HCT116 (cell line): Measurements from ENCODE around the gene CEMP1. TPM values are rescaled to one million over a fixed set of nuclear protein-coding genes. Genes with fewer than 3 reads are reported as not detected.

Experiments
- ATAC-seq: fragments of 200-7000 bp; cut with Tn5 transposase; 2 replicates; pipeline ENCODE4 v1.9.1; 2020; ENCODE audit warnings: mild to moderate bottlenecking, moderate library complexity
- BruUV-seq: library from RNA; stranded (reverse); fragments of 400-500 nt; replicated peaks from 2 replicates; lab custom pipeline; 2021; lab: Mats Ljungman, UMichigan
- CTCF ChIA-PET: fragments of 300-600 bp; sonication (Branson Sonifier 250); formaldehyde crosslinking; loops from one replicate; lab custom pipeline; 2021; ENCODE audit warnings: antibody characterized with exemption; lab: Charles Lee
- POLR2A ChIA-PET: fragments of 300-600, 350-600 bp; sonication (Branson Sonifier 250); formaldehyde crosslinking; loops from one replicate; lab custom pipeline; 2021; ENCODE audit warnings: antibody characterized with exemption; lab: Charles Lee
- RAD21 ChIA-PET, 2 experiments: fragments of 300-600 bp; sonication (Branson Sonifier 250); formaldehyde crosslinking; loops; one replicate each; lab custom pipeline; 2023; ENCODE audit warnings: low total read pairs in 2 of 2; ENCODE audit not compliant: uncharacterized antibody in 2 of 2, unreplicated experiment in 2 of 2, low non-redundant PET in 1 of 2; lab: Charles Lee
- DNase-seq: peaks from one replicate; pipeline ENCODE4 v3.0.0-alpha.2; 2010; ENCODE audit warnings: low read depth, low spot score
- H2AFZ ChIP-seq: fragments of 200-600 bp; shearing (Covaris generic), sonication (generic); 2 replicates; pipeline ENCODE4 v1.6.1; 2017; ENCODE audit warnings: low read depth, mixed run types, mixed read lengths, antibody characterized with exemption, low read length; ENCODE audit not compliant: poor library complexity, severe bottlenecking
- H3K27ac ChIP-seq: 2 replicates; pipeline ENCODE4 v1.5.1; 2012; ENCODE audit warnings: low read depth, low read length
- H3K27me3 ChIP-seq: fragments of 200-600 bp; sonication (generic); 2 replicates; pipeline ENCODE4 v1.6.1; 2016; ENCODE audit warnings: mixed run types, low read length, mixed read lengths; ENCODE audit not compliant: insufficient read depth
- H3K36me3 ChIP-seq, 2 experiments: fragments of 200-500 bp in 1 of 2; fragments of 200-600 bp in 1 of 2; sonication (Bioruptor generic) in 1 of 2; sonication (generic) in 1 of 2; 2 replicates each; pipeline versions ENCODE4 v1.5.1 to v1.6.1; 2014 to 2016; ENCODE audit warnings: low read length in 2 of 2, inconsistent platforms in 1 of 2, mixed read lengths in 1 of 2, mixed run types in 1 of 2; ENCODE audit not compliant: insufficient read depth in 2 of 2, control insufficient read depth in 1 of 2
- H3K4me1 ChIP-seq, 2 experiments: fragments of 200-600 bp in 1 of 2; sonication (generic) in 1 of 2; 2 replicates each; pipeline versions ENCODE4 v1.5.1 to v1.6.1; 2012 to 2017; ENCODE audit warnings: low read length in 2 of 2, inconsistent platforms in 1 of 2, mild to moderate bottlenecking in 1 of 2, mixed read lengths in 1 of 2, mixed run types in 1 of 2, moderate library complexity in 1 of 2; ENCODE audit not compliant: insufficient read depth in 2 of 2, control insufficient read depth in 1 of 2
- H3K4me2 ChIP-seq: fragments of 200-600 bp; sonication (generic); 2 replicates; pipeline ENCODE4 v1.6.1; 2017; ENCODE audit warnings: mixed run types, low read length, mixed read lengths
- H3K4me3 ChIP-seq, 2 experiments: fragments of 200-600 bp in 1 of 2; sonication (generic) in 1 of 2; replicated peaks in 1 of 2; 2 replicates each; pipeline ENCODE4 v1.5.1; 2011 to 2016; ENCODE audit warnings: low read length in 2 of 2, control low read depth in 1 of 2, low read depth in 1 of 2, mild to moderate bottlenecking in 1 of 2, mixed read lengths in 1 of 2, mixed run types in 1 of 2
- H3K79me2 ChIP-seq: fragments of 200-600 bp; sonication (generic); 2 replicates; pipeline ENCODE4 v1.6.1; 2017; ENCODE audit warnings: mild to moderate bottlenecking, mixed run types, low read length, moderate library complexity, mixed read lengths; ENCODE audit not compliant: insufficient read depth
- H3K9ac ChIP-seq: fragments of 200-600 bp; sonication (generic); 2 replicates; pipeline ENCODE4 v1.6.1; 2016; ENCODE audit warnings: low read length, mixed read lengths
- H3K9me2 ChIP-seq: fragments of 200-600 bp; sonication (generic), shearing (Covaris generic); 2 replicates; pipeline ENCODE4 v1.6.1; 2017; ENCODE audit warnings: mixed run types, mild to moderate bottlenecking, moderate library complexity; ENCODE audit not compliant: insufficient read depth
- H3K9me3 ChIP-seq, 2 experiments: fragments of 200-500 bp in 1 of 2; fragments of 200-600 bp in 1 of 2; sonication (Bioruptor generic) in 1 of 2; sonication (generic) in 1 of 2; 2 replicates each; pipeline ENCODE4 v1.6.1; 2014 to 2017; ENCODE audit warnings: low read length in 2 of 2, mixed read lengths in 2 of 2, inconsistent platforms in 1 of 2, low read depth in 1 of 2, mild to moderate bottlenecking in 1 of 2, mixed run types in 1 of 2, moderate library complexity in 1 of 2; ENCODE audit not compliant: control insufficient read depth in 1 of 2, insufficient read depth in 1 of 2
- H4K20me1 ChIP-seq: fragments of 200-600 bp; sonication (generic), shearing (Covaris generic); 2 replicates; pipeline ENCODE4 v1.6.1; 2017; ENCODE audit warnings: mixed run types, mild to moderate bottlenecking, moderate library complexity; ENCODE audit not compliant: insufficient read depth
- CEBPB ChIP-seq: IDR thresholded peaks from 2 replicates; pipeline ENCODE4 v1.6.1; 2012; ENCODE audit warnings: low read depth
- JUND ChIP-seq: IDR thresholded peaks from 2 replicates; pipeline ENCODE4 v1.6.1; 2012
- POLR2A ChIP-seq: IDR thresholded peaks from 2 replicates; pipeline ENCODE4 v1.7.0; 2011; ENCODE audit warnings: borderline replicate concordance; ENCODE audit not compliant: insufficient read depth, insufficient read length; ENCODE audit errors: extremely low read depth
- POLR2AphosphoS5 ChIP-seq: IDR thresholded peaks from 2 replicates; pipeline ENCODE4 v1.6.1; 2011; ENCODE audit warnings: mild to moderate bottlenecking, low read depth, low read length, moderate library complexity
- RAD21 ChIP-seq: IDR thresholded peaks from 2 replicates; pipeline ENCODE4 v1.6.1; 2012; ENCODE audit warnings: low read depth, mild to moderate bottlenecking
- SIN3A ChIP-seq: IDR thresholded peaks from 2 replicates; pipeline ENCODE4 v1.6.1; 2012; ENCODE audit warnings: low read depth
- SP1 ChIP-seq: IDR thresholded peaks from 2 replicates; pipeline ENCODE4 v1.6.1; 2012; ENCODE audit warnings: low read depth
- SRF ChIP-seq: IDR thresholded peaks from 2 replicates; pipeline ENCODE4 v1.6.1; 2012; ENCODE audit warnings: low read depth
- ZNF274 ChIP-seq: fragments of 200-500 bp; sonication (Bioruptor generic); IDR thresholded peaks from 2 replicates; pipeline ENCODE4 v1.6.1; 2014; ENCODE audit warnings: mild to moderate bottlenecking, low read depth, low read length, inconsistent platforms
- intact Hi-C: fragments of 100-400 bp; cut with micrococcal nuclease; formaldehyde crosslinking; loops from 2 replicates; pipeline ENCODE4 v1.10.0; 2022
- total RNA-seq: library from RNA; stranded (reverse); gene quantifications from one replicate; pipeline ENCODE4 v1.2.1, GENCODE V29; 2021; ENCODE audit not compliant: unreplicated experiment
- TF ChIP-seq, protein P1 (sequence below): IDR thresholded peaks from 2 replicates; pipeline ENCODE4 v1.6.1; 2011; ENCODE audit warnings: mild to moderate bottlenecking, low read length, moderate library complexity; ENCODE audit not compliant: insufficient replicate concordance; ENCODE audit errors: extremely low read depth
- TF ChIP-seq, protein P2 (sequence below), 3 experiments: fragments of 200-600 bp in 1 of 3; sonication (generic) in 1 of 3; IDR thresholded peaks in 2 of 3; conservative IDR thresholded peaks in 1 of 3; 2 replicates each; pipeline ENCODE4 v1.5.1; 2012 to 2017; ENCODE audit warnings: low read depth in 2 of 3, low read length in 2 of 3, antibody characterized with exemption in 1 of 3, borderline replicate concordance in 1 of 3, control low read depth in 1 of 3, mild to moderate bottlenecking in 1 of 3, mixed read lengths in 1 of 3, mixed run types in 1 of 3, moderate library complexity in 1 of 3; ENCODE audit not compliant: insufficient read depth in 1 of 3

The CEMP1 gene
- total RNA-seq, 1 experiment from 2014 or later, result 0.32 TPM

DNA sequence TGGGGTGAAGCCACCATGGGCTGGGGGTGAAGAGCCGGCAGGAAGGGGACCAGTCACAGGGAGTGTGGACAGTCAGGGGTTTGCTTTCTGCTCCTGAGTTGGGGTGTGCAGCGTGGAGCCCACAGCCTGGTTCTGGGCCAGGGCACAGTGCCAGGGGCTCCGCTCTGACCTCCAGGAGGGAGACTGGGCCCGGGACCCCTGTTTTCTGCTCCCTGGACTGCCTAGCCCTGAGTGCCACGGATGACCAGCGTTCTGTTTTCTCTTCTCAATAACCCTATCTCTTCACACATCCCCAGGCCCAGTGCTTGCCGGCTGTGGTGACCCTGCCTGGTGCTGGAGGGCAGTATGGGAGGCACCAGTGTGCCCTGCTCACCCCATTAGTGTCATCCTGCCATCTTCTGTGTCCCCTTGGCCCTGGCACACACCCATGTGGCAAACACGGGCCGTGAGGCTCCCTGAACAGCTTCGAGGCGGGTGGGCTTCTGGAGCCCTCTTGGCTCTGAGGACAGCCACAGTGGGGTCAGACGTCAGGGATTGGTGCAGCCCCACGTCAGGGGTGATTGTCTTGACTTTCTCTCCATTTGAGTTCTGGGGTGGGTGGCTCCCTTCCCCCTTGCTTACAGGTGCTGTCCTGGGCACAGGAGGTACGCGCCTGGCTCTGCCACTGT is 1.1 kb downstream of the CEMP1 start:
- Histone ChIP-seq H2AFZ (no peak overlapping the region), H3K9me2 (no peaks in the 10 kb centered on the region), H3K79me2 (peaks cover 6% of the 10 kb centered on the region), H3K27ac (no peak overlapping the region; the same call in 1 of the 2 replicates), H3K36me3 (peaks cover 3 to 22% of the 10 kb centered on the region in 2 experiments; a peak in 2 of 4 replicates), H3K4me1 (peaks cover 6 to 29% of the 10 kb centered on the region in 2 experiments; a peak in 3 of 4 replicates), H3K9me3 (no peaks in the 10 kb centered on the region), H3K27me3 (no peaks in the 10 kb centered on the region), H3K4me2 (no peak overlapping the region), H3K4me3 (no peak overlapping the region), H3K9ac (no peak overlapping the region), H4K20me1 (no peaks in the 10 kb centered on the region)
- no TSS peak for BruUV-seq
- TF ChIP-seq SRF (no peak), RAD21 (no peak), JUND (no peak), CEBPB (no peak), POLR2A (no peak), SP1 (no peak), SIN3A (no peak), ZNF274 (no peak), POLR2AphosphoS5 (no peak)
- TF ChIP-seq, protein P1, sequence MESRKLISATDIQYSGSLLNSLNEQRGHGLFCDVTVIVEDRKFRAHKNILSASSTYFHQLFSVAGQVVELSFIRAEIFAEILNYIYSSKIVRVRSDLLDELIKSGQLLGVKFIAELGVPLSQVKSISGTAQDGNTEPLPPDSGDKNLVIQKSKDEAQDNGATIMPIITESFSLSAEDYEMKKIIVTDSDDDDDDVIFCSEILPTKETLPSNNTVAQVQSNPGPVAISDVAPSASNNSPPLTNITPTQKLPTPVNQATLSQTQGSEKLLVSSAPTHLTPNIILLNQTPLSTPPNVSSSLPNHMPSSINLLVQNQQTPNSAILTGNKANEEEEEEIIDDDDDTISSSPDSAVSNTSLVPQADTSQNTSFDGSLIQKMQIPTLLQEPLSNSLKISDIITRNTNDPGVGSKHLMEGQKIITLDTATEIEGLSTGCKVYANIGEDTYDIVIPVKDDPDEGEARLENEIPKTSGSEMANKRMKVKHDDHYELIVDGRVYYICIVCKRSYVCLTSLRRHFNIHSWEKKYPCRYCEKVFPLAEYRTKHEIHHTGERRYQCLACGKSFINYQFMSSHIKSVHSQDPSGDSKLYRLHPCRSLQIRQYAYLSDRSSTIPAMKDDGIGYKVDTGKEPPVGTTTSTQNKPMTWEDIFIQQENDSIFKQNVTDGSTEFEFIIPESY, result no peak
- TF ChIP-seq, protein P2, sequence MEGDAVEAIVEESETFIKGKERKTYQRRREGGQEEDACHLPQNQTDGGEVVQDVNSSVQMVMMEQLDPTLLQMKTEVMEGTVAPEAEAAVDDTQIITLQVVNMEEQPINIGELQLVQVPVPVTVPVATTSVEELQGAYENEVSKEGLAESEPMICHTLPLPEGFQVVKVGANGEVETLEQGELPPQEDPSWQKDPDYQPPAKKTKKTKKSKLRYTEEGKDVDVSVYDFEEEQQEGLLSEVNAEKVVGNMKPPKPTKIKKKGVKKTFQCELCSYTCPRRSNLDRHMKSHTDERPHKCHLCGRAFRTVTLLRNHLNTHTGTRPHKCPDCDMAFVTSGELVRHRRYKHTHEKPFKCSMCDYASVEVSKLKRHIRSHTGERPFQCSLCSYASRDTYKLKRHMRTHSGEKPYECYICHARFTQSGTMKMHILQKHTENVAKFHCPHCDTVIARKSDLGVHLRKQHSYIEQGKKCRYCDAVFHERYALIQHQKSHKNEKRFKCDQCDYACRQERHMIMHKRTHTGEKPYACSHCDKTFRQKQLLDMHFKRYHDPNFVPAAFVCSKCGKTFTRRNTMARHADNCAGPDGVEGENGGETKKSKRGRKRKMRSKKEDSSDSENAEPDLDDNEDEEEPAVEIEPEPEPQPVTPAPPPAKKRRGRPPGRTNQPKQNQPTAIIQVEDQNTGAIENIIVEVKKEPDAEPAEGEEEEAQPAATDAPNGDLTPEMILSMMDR (IDR thresholded peaks at IDR 0.05 in 2 of 3, conservative IDR thresholded peaks at IDR 0.05 in 1 of 3; ENCODE audit: borderline replicate concordance in 1 of 3, insufficient read depth in 1 of 3, low read depth in 2 of 3, low read length in 2 of 3), result no peak
- no peak for DNase-seq
- ChIA-PET POLR2A (no interaction called here), RAD21 (no interaction called here), CTCF (no interaction called here)
- intact Hi-C loops, result no loop called here
- no peak for ATAC-seq
